ENCODE measurements around the gene CLPTM1L.
"Not testable (repeated sequence)": the region's sequence is repeated elsewhere in the genome, so short reads cannot be mapped to it uniquely, and the experiment has no call there.

Gene CLPTM1L

GRCh38 chr5:1339139-1339817 is 5.6 kb downstream of the CLPTM1L start:
- not testable (repeated sequence) for DNase-seq

- no peak for DNase-seq
Observed at GRCh38 chr5:1338506-1339070, 6.3 kb downstream of the CLPTM1L start.

GRCh38 chr5:1338196-1338490 is 6.8 kb downstream of the CLPTM1L start:
- DNase-seq: no peak

GRCh38 chr5:1337489-1338195 is 7.3 kb downstream of the CLPTM1L start:
- no peak for DNase-seq

- no peak for DNase-seq
Observed at GRCh38 chr5:1336749-1337488, 8.0 kb downstream of the CLPTM1L start.

- no peak for DNase-seq
Observed at GRCh38 chr5:1336106-1336561, 8.8 kb downstream of the CLPTM1L start.

GRCh38 chr5:1335540-1336095 is 9.3 kb downstream of the CLPTM1L start:
- no peak for DNase-seq

GRCh38 chr5:1334831-1335539 is 9.9 kb downstream of the CLPTM1L start:
- no peak for DNase-seq

GRCh38 chr5:1333986-1334385 is 10.9 kb downstream of the CLPTM1L start:
- DNase-seq: no peak

- DNase-seq: not testable (repeated sequence)
Observed at GRCh38 chr5:1333286-1333685, 11.6 kb downstream of the CLPTM1L start.

GRCh38 chr5:1332461-1333001 is 12.4 kb downstream of the CLPTM1L start:
- no peak for DNase-seq

GRCh38 chr5:1331861-1332405 is 13.0 kb downstream of the CLPTM1L start:
- DNase-seq: no peak

GRCh38 chr5:1330847-1331831 is 13.8 kb downstream of the CLPTM1L start:
- DNase-seq: no peak

GRCh38 chr5:1330146-1330846 is 14.6 kb downstream of the CLPTM1L start:
- DNase-seq: no peak

- no peak for DNase-seq
Observed at GRCh38 chr5:1329111-1329579, 15.8 kb downstream of the CLPTM1L start.

GRCh38 chr5:1328237-1329110 is 16.4 kb downstream of the CLPTM1L start:
- DNase-seq: not testable (repeated sequence)

- DNase-seq: not testable (repeated sequence)
Observed at GRCh38 chr5:1326901-1327756, 17.8 kb downstream of the CLPTM1L start.

GRCh38 chr5:1326532-1326875 is 18.4 kb downstream of the CLPTM1L start:
- not testable (repeated sequence) for DNase-seq
